ENCODE measurements around the gene INAFM1. TPM values are rescaled to one million over a fixed set of nuclear protein-coding genes. Genes with fewer than 3 reads are reported as not detected.

Gene INAFM1
- total RNA-seq, 1 donor from 2014 or later = 65.0 TPM

GRCh38 chr19:47253467-47253881, 21.2 kb upstream of the INAFM1 start:
- Mint-ChIP-seq H3K4me3 (ENCODE audit: unreplicated experiment) (no peak overlapping the region), H3K27me3 (ENCODE audit: unreplicated experiment) (peaks cover 15% of the 10 kb centered on the region), H3K9me3 (ENCODE audit: unreplicated experiment) (peaks cover 10% of the 10 kb centered on the region), H3K27ac (ENCODE audit: unreplicated experiment) (no peak overlapping the region), H3K4me1 (ENCODE audit: low read depth, unreplicated experiment) (peaks cover 7% of the 10 kb centered on the region), H3K36me3 (ENCODE audit: unreplicated experiment) (no peaks in the 10 kb centered on the region)
- no peak for TF ChIP-seq CTCF (IDR thresholded peaks at IDR 0.05; ENCODE audit: partially characterized antibody, unreplicated experiment)
- no peak for DNase-seq

GRCh38 chr19:47253970-47254369, 20.7 kb upstream of the INAFM1 start:
- Mint-ChIP-seq H3K36me3 (ENCODE audit: unreplicated experiment) (no peaks in the 10 kb centered on the region), H3K27me3 (ENCODE audit: unreplicated experiment) (peaks cover 19% of the 10 kb centered on the region), H3K4me1 (ENCODE audit: low read depth, unreplicated experiment) (peaks cover 10% of the 10 kb centered on the region), H3K27ac (ENCODE audit: unreplicated experiment) (no peak overlapping the region), H3K9me3 (ENCODE audit: unreplicated experiment) (peaks cover 10% of the 10 kb centered on the region), H3K4me3 (ENCODE audit: unreplicated experiment) (no peak overlapping the region)
- no peak for DNase-seq
- TF ChIP-seq CTCF (IDR thresholded peaks at IDR 0.05; ENCODE audit: partially characterized antibody, unreplicated experiment) = no peak

GRCh38 chr19:47255879-47256692, 18.6 kb upstream of the INAFM1 start, which contains the start of gene CCDC9:
TSS of gene CCDC9 (plus strand) at chr19:47256525. CDS start at chr19:47258401, 1,876 bp downstream.
- peaks cover 28% of the 10 kb centered on the region for H3K27me3 Mint-ChIP-seq (ENCODE audit: unreplicated experiment)
- peak within 1 kb of the TSS; percentile 95 for H3K4me3 Mint-ChIP-seq (ENCODE audit: unreplicated experiment)
- H3K27ac Mint-ChIP-seq (ENCODE audit: unreplicated experiment) = peak within 1 kb of the TSS; percentile 92
- H3K9me3 Mint-ChIP-seq (ENCODE audit: unreplicated experiment) = peaks cover 14% of the 10 kb centered on the region
- H3K4me1 Mint-ChIP-seq (ENCODE audit: low read depth, unreplicated experiment) = peaks cover 10% of the 10 kb centered on the region
- no peak for TF ChIP-seq CTCF (IDR thresholded peaks at IDR 0.05; ENCODE audit: partially characterized antibody, unreplicated experiment)
- DNase-seq = peak; percentile 97
- H3K36me3 Mint-ChIP-seq (ENCODE audit: unreplicated experiment) = no peaks in the 10 kb centered on the region

- H3K27me3 Mint-ChIP-seq (ENCODE audit: unreplicated experiment) = peaks cover 27% of the 10 kb centered on the region
- no peaks in the 10 kb centered on the region for H3K36me3 Mint-ChIP-seq (ENCODE audit: unreplicated experiment)
- H3K9me3 Mint-ChIP-seq (ENCODE audit: unreplicated experiment) = peaks cover 14% of the 10 kb centered on the region
- H3K27ac Mint-ChIP-seq (ENCODE audit: unreplicated experiment) = peak overlapping the region; percentile 78
- no peak for TF ChIP-seq CTCF (IDR thresholded peaks at IDR 0.05; ENCODE audit: partially characterized antibody, unreplicated experiment)
- H3K4me3 Mint-ChIP-seq (ENCODE audit: unreplicated experiment) = peak overlapping the region; percentile 94
- H3K4me1 Mint-ChIP-seq (ENCODE audit: low read depth, unreplicated experiment) = peaks cover 10% of the 10 kb centered on the region
- peak; percentile 100 for DNase-seq
Observed at GRCh38 chr19:47256693-47257410, 17.8 kb upstream of the INAFM1 start.

Data from glutamatergic neuron (in vitro differentiated cells).